HCT116 (cell line): ENCODE measurements around the gene HLA-DPB1. TPM values are rescaled to one million over a fixed set of nuclear protein-coding genes. Genes with fewer than 3 reads are reported as not detected.

ENCODE experiments used
- ATAC-seq: fragments of 200-7000 bp; cut with Tn5 transposase; 2 replicates; pipeline ENCODE4 v1.9.1; 2020; ENCODE audit warnings: mild to moderate bottlenecking, moderate library complexity
- BruUV-seq: library from RNA; stranded (reverse); fragments of 400-500 nt; replicated peaks from 2 replicates; lab custom pipeline; 2021; lab: Mats Ljungman, UMichigan
- CTCF ChIA-PET: fragments of 300-600 bp; sonication (Branson Sonifier 250); formaldehyde crosslinking; loops from one replicate; lab custom pipeline; 2021; ENCODE audit warnings: antibody characterized with exemption; lab: Charles Lee
- POLR2A ChIA-PET: fragments of 300-600, 350-600 bp; sonication (Branson Sonifier 250); formaldehyde crosslinking; loops from one replicate; lab custom pipeline; 2021; ENCODE audit warnings: antibody characterized with exemption; lab: Charles Lee
- RAD21 ChIA-PET, 2 experiments: fragments of 300-600 bp; sonication (Branson Sonifier 250); formaldehyde crosslinking; loops; one replicate each; lab custom pipeline; 2023; ENCODE audit warnings: low total read pairs in 2 of 2; ENCODE audit not compliant: uncharacterized antibody in 2 of 2, unreplicated experiment in 2 of 2, low non-redundant PET in 1 of 2; lab: Charles Lee
- DNase-seq: peaks from one replicate; pipeline ENCODE4 v3.0.0-alpha.2; 2010; ENCODE audit warnings: low read depth, low spot score
- H2AFZ ChIP-seq: fragments of 200-600 bp; shearing (Covaris generic), sonication (generic); 2 replicates; pipeline ENCODE4 v1.6.1; 2017; ENCODE audit warnings: low read depth, mixed run types, mixed read lengths, antibody characterized with exemption, low read length; ENCODE audit not compliant: poor library complexity, severe bottlenecking
- H3K27ac ChIP-seq: 2 replicates; pipeline ENCODE4 v1.5.1; 2012; ENCODE audit warnings: low read depth, low read length
- H3K27me3 ChIP-seq: fragments of 200-600 bp; sonication (generic); 2 replicates; pipeline ENCODE4 v1.6.1; 2016; ENCODE audit warnings: mixed run types, low read length, mixed read lengths; ENCODE audit not compliant: insufficient read depth
- H3K36me3 ChIP-seq, 2 experiments: fragments of 200-500 bp in 1 of 2; fragments of 200-600 bp in 1 of 2; sonication (Bioruptor generic) in 1 of 2; sonication (generic) in 1 of 2; 2 replicates each; pipeline versions ENCODE4 v1.5.1 to v1.6.1; 2014 to 2016; ENCODE audit warnings: low read length in 2 of 2, inconsistent platforms in 1 of 2, mixed read lengths in 1 of 2, mixed run types in 1 of 2; ENCODE audit not compliant: insufficient read depth in 2 of 2, control insufficient read depth in 1 of 2
- H3K4me1 ChIP-seq, 2 experiments: fragments of 200-600 bp in 1 of 2; sonication (generic) in 1 of 2; 2 replicates each; pipeline versions ENCODE4 v1.5.1 to v1.6.1; 2012 to 2017; ENCODE audit warnings: low read length in 2 of 2, inconsistent platforms in 1 of 2, mild to moderate bottlenecking in 1 of 2, mixed read lengths in 1 of 2, mixed run types in 1 of 2, moderate library complexity in 1 of 2; ENCODE audit not compliant: insufficient read depth in 2 of 2, control insufficient read depth in 1 of 2
- H3K4me2 ChIP-seq: fragments of 200-600 bp; sonication (generic); 2 replicates; pipeline ENCODE4 v1.6.1; 2017; ENCODE audit warnings: mixed run types, low read length, mixed read lengths
- H3K4me3 ChIP-seq, 2 experiments: fragments of 200-600 bp in 1 of 2; sonication (generic) in 1 of 2; replicated peaks in 1 of 2; 2 replicates each; pipeline ENCODE4 v1.5.1; 2011 to 2016; ENCODE audit warnings: low read length in 2 of 2, control low read depth in 1 of 2, low read depth in 1 of 2, mild to moderate bottlenecking in 1 of 2, mixed read lengths in 1 of 2, mixed run types in 1 of 2
- H3K79me2 ChIP-seq: fragments of 200-600 bp; sonication (generic); 2 replicates; pipeline ENCODE4 v1.6.1; 2017; ENCODE audit warnings: mild to moderate bottlenecking, mixed run types, low read length, moderate library complexity, mixed read lengths; ENCODE audit not compliant: insufficient read depth
- H3K9ac ChIP-seq: fragments of 200-600 bp; sonication (generic); 2 replicates; pipeline ENCODE4 v1.6.1; 2016; ENCODE audit warnings: low read length, mixed read lengths
- H3K9me2 ChIP-seq: fragments of 200-600 bp; sonication (generic), shearing (Covaris generic); 2 replicates; pipeline ENCODE4 v1.6.1; 2017; ENCODE audit warnings: mixed run types, mild to moderate bottlenecking, moderate library complexity; ENCODE audit not compliant: insufficient read depth
- H3K9me3 ChIP-seq, 2 experiments: fragments of 200-500 bp in 1 of 2; fragments of 200-600 bp in 1 of 2; sonication (Bioruptor generic) in 1 of 2; sonication (generic) in 1 of 2; 2 replicates each; pipeline ENCODE4 v1.6.1; 2014 to 2017; ENCODE audit warnings: low read length in 2 of 2, mixed read lengths in 2 of 2, inconsistent platforms in 1 of 2, low read depth in 1 of 2, mild to moderate bottlenecking in 1 of 2, mixed run types in 1 of 2, moderate library complexity in 1 of 2; ENCODE audit not compliant: control insufficient read depth in 1 of 2, insufficient read depth in 1 of 2
- H4K20me1 ChIP-seq: fragments of 200-600 bp; sonication (generic), shearing (Covaris generic); 2 replicates; pipeline ENCODE4 v1.6.1; 2017; ENCODE audit warnings: mixed run types, mild to moderate bottlenecking, moderate library complexity; ENCODE audit not compliant: insufficient read depth
- REST ChIP-seq: IDR thresholded peaks from 2 replicates; pipeline ENCODE4 v1.6.1; 2012; ENCODE audit warnings: low read depth
- intact Hi-C: fragments of 100-400 bp; cut with micrococcal nuclease; formaldehyde crosslinking; loops from 2 replicates; pipeline ENCODE4 v1.10.0; 2022
- total RNA-seq: library from RNA; stranded (reverse); gene quantifications from one replicate; pipeline ENCODE4 v1.2.1, GENCODE V29; 2021; ENCODE audit not compliant: unreplicated experiment

The HLA-DPB1 gene
- total RNA-seq, 1 experiment from 2014 or later: 1.5 TPM

DNA sequence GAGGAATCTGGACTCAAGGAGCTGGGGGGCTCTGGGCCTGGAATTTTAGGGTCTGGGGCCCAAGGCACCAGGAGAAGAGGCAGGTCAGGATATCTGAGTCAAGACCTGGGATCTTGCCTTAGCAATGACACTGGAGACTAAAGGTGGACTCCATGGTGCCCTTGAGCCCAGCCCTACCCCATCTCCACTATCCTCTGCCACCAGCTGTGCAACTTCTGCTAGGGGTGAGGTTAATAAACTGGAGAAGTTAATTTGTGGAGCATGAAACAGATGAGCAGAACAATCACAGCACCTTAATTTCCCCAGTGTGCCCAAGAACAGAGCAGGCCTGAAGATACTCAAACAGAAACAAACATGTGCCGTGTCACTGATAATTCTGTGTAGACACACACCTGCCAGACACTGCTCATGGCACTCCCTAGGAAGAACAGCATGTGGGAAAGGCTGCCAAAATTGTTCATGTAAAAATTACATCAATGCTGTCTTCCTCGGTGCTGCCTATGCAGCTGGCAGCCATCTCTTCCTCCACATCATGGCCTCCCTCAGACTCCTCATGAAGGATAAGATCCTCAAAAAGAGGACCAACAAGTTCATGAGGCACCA is 3.2 kb downstream of the HLA-DPB1 start:
- POLR2A ChIA-PET: interaction anchor here (0.5 kb wide), 1 partner anchor 179 kb away, joined by 4 read pairs; no protein-coding TSS in a partner anchor
- no peak for ATAC-seq

More for the DNA sequence above, 3.2 kb downstream of the HLA-DPB1 start:
- Histone ChIP-seq H3K27me3 (no peaks in the 10 kb centered on the region), H2AFZ (no peak overlapping the region), H3K36me3 (no peaks in the 10 kb centered on the region), H3K9me3 (no peaks in the 10 kb centered on the region), H3K9ac (no peak overlapping the region), H3K4me3 (no peak overlapping the region), H3K9me2 (no peaks in the 10 kb centered on the region), H3K4me1 (peaks cover 0 to 6% of the 10 kb centered on the region in 2 experiments; a peak in 1 of 4 replicates), H3K27ac (no peak overlapping the region), H3K4me2 (no peak overlapping the region), H4K20me1 (no peaks in the 10 kb centered on the region), H3K79me2 (no peaks in the 10 kb centered on the region)
- TF ChIP-seq REST: no peak
- BruUV-seq: no TSS peak
- intact Hi-C loops: no loop called here
- ChIA-PET RAD21 (no interaction called here), CTCF (no interaction called here)
- no peak for DNase-seq
